22Rv1 (cell line): ENCODE measurements around the gene CDKN1A.

ENCODE experiments used
- H3K27ac ChIP-seq: fragments of 450-650 bp; 2 replicates; pipeline ENCODE4 v1.5.1; 2017
- CTCF ChIP-seq: fragments of 450-650 bp; IDR thresholded peaks from 2 replicates; pipeline ENCODE4 v1.5.1; 2017; ENCODE audit warnings: mild to moderate bottlenecking
- ZFX ChIP-seq: fragments of 450-650 bp; IDR thresholded peaks from 2 replicates; pipeline ENCODE4 v1.6.1; 2017; ENCODE audit warnings: antibody characterized with exemption, borderline replicate concordance

Gene CDKN1A

GRCh38 chr6:36730424-36731380 is 52.2 kb downstream of the CDKN1A start:
- H3K27ac ChIP-seq = no peak overlapping the region
- no peak for TF ChIP-seq ZFX
- no peak for TF ChIP-seq CTCF

GRCh38 chr6:36731622-36732310 is 53.3 kb downstream of the CDKN1A start:
- H3K27ac ChIP-seq = no peak overlapping the region
- TF ChIP-seq ZFX (no peak), CTCF (no peak)

- H3K27ac ChIP-seq = no peak overlapping the region
- TF ChIP-seq ZFX = no peak
- TF ChIP-seq CTCF = no peak
Measured at GRCh38 chr6:36733300-36733699, 54.8 kb downstream of the CDKN1A start.

- H3K27ac ChIP-seq = no peak overlapping the region
- no peak for TF ChIP-seq CTCF
- TF ChIP-seq ZFX = no peak
Measured at GRCh38 chr6:36734486-36735060, 56.1 kb downstream of the CDKN1A start.

GRCh38 chr6:36735110-36736071 is 56.9 kb downstream of the CDKN1A start:
- no peak overlapping the region for H3K27ac ChIP-seq
- no peak for TF ChIP-seq ZFX
- TF ChIP-seq CTCF = no peak
